GM19324 (cell line): ENCODE results near the gene GSTA4.
A peak's percentile ranks its signal among the peaks of the same experiment; 100 is the strongest.
"Not testable (repeated sequence)": the region's sequence is repeated elsewhere in the genome, so short reads cannot be mapped to it uniquely, and the experiment has no call there.

Experiments used
- ATAC-seq: cut with Tn5 transposase; IDR thresholded peaks from one replicate; pipeline ENCODE4 v1.9.1; 2021; ENCODE audit warnings: mild to moderate bottlenecking, moderate library complexity; ENCODE audit not compliant: unreplicated experiment, low FRiP score

Gene GSTA4

GRCh38 chr6:53014744-53015143 lies 19.7 kb upstream of the GSTA4 start:
- ATAC-seq: no peak

GRCh38 chr6:53014063-53014462 lies 19.0 kb upstream of the GSTA4 start:
- ATAC-seq: no peak

- ATAC-seq: no peak
Measured at GRCh38 chr6:53011979-53012378, 16.9 kb upstream of the GSTA4 start.

GRCh38 chr6:53010504-53010903 lies 15.4 kb upstream of the GSTA4 start:
- ATAC-seq: no peak

GRCh38 chr6:53009511-53009910 lies 14.4 kb upstream of the GSTA4 start:
- ATAC-seq: no peak

GRCh38 chr6:53009056-53009455 lies 14.0 kb upstream of the GSTA4 start:
- ATAC-seq: no peak

- not testable (repeated sequence) for ATAC-seq
Measured at GRCh38 chr6:53008192-53008687, 13.2 kb upstream of the GSTA4 start.

- ATAC-seq: no peak
Measured at GRCh38 chr6:53005663-53006250, 10.7 kb upstream of the GSTA4 start.

GRCh38 chr6:52999456-52999855 lies 4.4 kb upstream of the GSTA4 start:
- no peak for ATAC-seq

- ATAC-seq: no peak
Measured at GRCh38 chr6:52998603-52999002, 3.5 kb upstream of the GSTA4 start.

GRCh38 chr6:52995913-52996645 lies 995 bp upstream of the GSTA4 start:
- ATAC-seq: no peak

GRCh38 chr6:52994839-52995088 lies 320 bp downstream of the GSTA4 start:
- ATAC-seq: peak; percentile 28

- no peak for ATAC-seq
Measured at GRCh38 chr6:52994031-52994838, 849 bp downstream of the GSTA4 start.

GRCh38 chr6:52992980-52993920 lies 1.8 kb downstream of the GSTA4 start:
- no peak for ATAC-seq

GRCh38 chr6:52990342-52990741 lies 4.7 kb downstream of the GSTA4 start:
- no peak for ATAC-seq

GRCh38 chr6:52985228-52985627 lies 9.9 kb downstream of the GSTA4 start:
- no peak for ATAC-seq

GRCh38 chr6:52984247-52984646 lies 10.8 kb downstream of the GSTA4 start:
- ATAC-seq: peak; percentile 44

GRCh38 chr6:52983159-52983848 lies 11.8 kb downstream of the GSTA4 start:
- no peak for ATAC-seq

GRCh38 chr6:52982680-52983079 lies 12.4 kb downstream of the GSTA4 start:
- ATAC-seq: no peak
